Activated T-helper 2 cell treated with anti-CD3 and anti-CD28 coated beads, Interferon-gamma antibody, Interleukin-2, Interleukin-4, amounts not matched to agents 10 μg/mL and 5 μg/mL and 100 μg/mL, durations not matched to agents 14 hours and 24 hours and 36 hours (primary cell): ENCODE results near the gene ILK. TPM values are rescaled to one million over a fixed set of nuclear protein-coding genes. Genes with fewer than 3 reads are reported as not detected.

Experiments used
- DNase-seq: peaks from one replicate; pipeline ENCODE4 v3.0.0; 2021; ENCODE audit warnings: low spot score
- H3K27ac Mint-ChIP-seq: one replicate; pipeline ENCODE4 v1.8.0; 2021; ENCODE audit warnings: mixed read lengths
- H3K27me3 Mint-ChIP-seq: one replicate; pipeline ENCODE4 v1.8.0; 2021; ENCODE audit warnings: low read depth, mixed read lengths
- H3K36me3 Mint-ChIP-seq: one replicate; pipeline ENCODE4 v1.8.0; 2021; ENCODE audit warnings: low read depth, mixed read lengths
- H3K4me1 Mint-ChIP-seq: one replicate; pipeline ENCODE4 v1.8.0; 2021; ENCODE audit warnings: low read depth, mixed read lengths
- H3K4me3 Mint-ChIP-seq: one replicate; pipeline ENCODE4 v1.8.0; 2021; ENCODE audit warnings: low read depth, mild to moderate bottlenecking, moderate library complexity, mixed read lengths
- H3K9me3 Mint-ChIP-seq: one replicate; pipeline ENCODE4 v1.8.0; 2021; ENCODE audit warnings: mixed read lengths
- intact Hi-C: fragments of 100-400 bp; cut with micrococcal nuclease; formaldehyde crosslinking; loops from one replicate; pipeline ENCODE4 v1.15.1; 2023
- total RNA-seq: library from RNA; stranded (reverse); gene quantifications from 2 replicates; pipeline ENCODE4 v1.2.3, GENCODE V29; 2022

The ILK gene
- total RNA-seq, 1 donor from 2014 or later, result 99.5 TPM

GRCh38 chr11:6623391-6624363 is 20.1 kb downstream of the ILK start:
- no peak overlapping the region for H3K4me3 Mint-ChIP-seq
- no peak overlapping the region for H3K27ac Mint-ChIP-seq
- intact Hi-C loops, result no loop called here
- peaks cover 13% of the 10 kb centered on the region for H3K4me1 Mint-ChIP-seq
- no peaks in the 10 kb centered on the region for H3K9me3 Mint-ChIP-seq
- no peak for DNase-seq
- H3K36me3 Mint-ChIP-seq, result no peaks in the 10 kb centered on the region
- H3K27me3 Mint-ChIP-seq, result no peaks in the 10 kb centered on the region

- no peaks in the 10 kb centered on the region for H3K9me3 Mint-ChIP-seq
- H3K27me3 Mint-ChIP-seq, result no peaks in the 10 kb centered on the region
- no peak for DNase-seq
- H3K36me3 Mint-ChIP-seq, result no peaks in the 10 kb centered on the region
- peaks cover 13% of the 10 kb centered on the region for H3K4me1 Mint-ChIP-seq
- no peak overlapping the region for H3K4me3 Mint-ChIP-seq
- H3K27ac Mint-ChIP-seq, result no peak overlapping the region
- intact Hi-C loops, result no loop called here
These were observed 21.7 kb downstream of the ILK start for GRCh38 chr11:6625156-6625831.

GRCh38 chr11:6625832-6626420 is 22.4 kb downstream of the ILK start:
- H3K4me3 Mint-ChIP-seq, result no peak overlapping the region
- peaks cover 13% of the 10 kb centered on the region for H3K4me1 Mint-ChIP-seq
- no peak for DNase-seq
- no peaks in the 10 kb centered on the region for H3K9me3 Mint-ChIP-seq
- H3K36me3 Mint-ChIP-seq, result no peaks in the 10 kb centered on the region
- intact Hi-C loops, result no loop called here
- no peaks in the 10 kb centered on the region for H3K27me3 Mint-ChIP-seq
- H3K27ac Mint-ChIP-seq, result no peak overlapping the region

- Mint-ChIP-seq H3K4me1 (peaks cover 13% of the 10 kb centered on the region), H3K27me3 (no peaks in the 10 kb centered on the region), H3K27ac (no peak overlapping the region), H3K4me3 (peak overlapping the region; percentile 54), H3K36me3 (no peaks in the 10 kb centered on the region), H3K9me3 (no peaks in the 10 kb centered on the region)
- intact Hi-C loops, result no loop called here
- DNase-seq, result no peak
These were observed 23.6 kb downstream of the ILK start for GRCh38 chr11:6626971-6627761.

GRCh38 chr11:6627762-6628241 is 24.2 kb downstream of the ILK start:
- peaks cover 13% of the 10 kb centered on the region for H3K4me1 Mint-ChIP-seq
- H3K4me3 Mint-ChIP-seq, result peak overlapping the region; percentile 54
- H3K27ac Mint-ChIP-seq, result no peak overlapping the region
- no peaks in the 10 kb centered on the region for H3K27me3 Mint-ChIP-seq
- intact Hi-C loops, result no loop called here
- H3K9me3 Mint-ChIP-seq, result no peaks in the 10 kb centered on the region
- DNase-seq, result no peak
- no peaks in the 10 kb centered on the region for H3K36me3 Mint-ChIP-seq

GRCh38 chr11:6628526-6628925 is 25.0 kb downstream of the ILK start:
- Mint-ChIP-seq H3K4me3 (no peak overlapping the region), H3K27ac (no peak overlapping the region), H3K27me3 (no peaks in the 10 kb centered on the region), H3K9me3 (no peaks in the 10 kb centered on the region), H3K4me1 (peaks cover 13% of the 10 kb centered on the region), H3K36me3 (no peaks in the 10 kb centered on the region)
- no peak for DNase-seq
- intact Hi-C loops, result no loop called here

- Mint-ChIP-seq H3K4me3 (no peak overlapping the region), H3K9me3 (no peaks in the 10 kb centered on the region), H3K27me3 (no peaks in the 10 kb centered on the region), H3K4me1 (peaks cover 13% of the 10 kb centered on the region), H3K27ac (no peak overlapping the region), H3K36me3 (no peaks in the 10 kb centered on the region)
- intact Hi-C loops, result no loop called here
- DNase-seq, result no peak
These were observed 26.0 kb downstream of the ILK start for GRCh38 chr11:6629573-6629891.

GRCh38 chr11:6629892-6630631 is 26.5 kb downstream of the ILK start:
- DNase-seq, result no peak
- Mint-ChIP-seq H3K27me3 (no peaks in the 10 kb centered on the region), H3K27ac (no peak overlapping the region), H3K4me1 (peaks cover 13% of the 10 kb centered on the region), H3K9me3 (no peaks in the 10 kb centered on the region), H3K4me3 (no peak overlapping the region), H3K36me3 (no peaks in the 10 kb centered on the region)
- intact Hi-C loops, result no loop called here

- DNase-seq, result no peak
- no peak overlapping the region for H3K27ac Mint-ChIP-seq
- no peaks in the 10 kb centered on the region for H3K27me3 Mint-ChIP-seq
- intact Hi-C loops, result no loop called here
- H3K4me1 Mint-ChIP-seq, result peaks cover 13% of the 10 kb centered on the region
- H3K4me3 Mint-ChIP-seq, result no peak overlapping the region
- H3K36me3 Mint-ChIP-seq, result no peaks in the 10 kb centered on the region
- no peaks in the 10 kb centered on the region for H3K9me3 Mint-ChIP-seq
These were observed 27.2 kb downstream of the ILK start for GRCh38 chr11:6630632-6631291.

- Mint-ChIP-seq H3K9me3 (no peaks in the 10 kb centered on the region), H3K4me1 (peaks cover 13% of the 10 kb centered on the region), H3K4me3 (no peak overlapping the region), H3K27me3 (no peaks in the 10 kb centered on the region), H3K27ac (no peak overlapping the region), H3K36me3 (no peaks in the 10 kb centered on the region)
- intact Hi-C loops, result no loop called here
- no peak for DNase-seq
These were observed 27.9 kb downstream of the ILK start for GRCh38 chr11:6631361-6631890.

GRCh38 chr11:6632116-6633073 is 28.8 kb downstream of the ILK start:
- Mint-ChIP-seq H3K27ac (no peak overlapping the region), H3K4me1 (peaks cover 9% of the 10 kb centered on the region), H3K9me3 (no peaks in the 10 kb centered on the region), H3K36me3 (no peaks in the 10 kb centered on the region), H3K27me3 (no peaks in the 10 kb centered on the region), H3K4me3 (no peak overlapping the region)
- no peak for DNase-seq
- intact Hi-C loops, result no loop called here
